Measurements from ENCODE around the gene TEX44.

GRCh38 chr2:231590614-231591013 lies 2.0 kb upstream of the TEX44 start:
- TF ChIP-seq CTCF (IDR thresholded peaks at IDR 0.05): no peak
- TF ChIP-seq EZH2 (IDR thresholded peaks at IDR 0.05): no peak
- no peak for TF ChIP-seq EZH2phosphoT487 (IDR thresholded peaks at IDR 0.05)
